Measurements from ENCODE around the gene RYR1.
A peak's percentile ranks its signal among the peaks of the same experiment; 100 is the strongest.
"Not testable (repeated sequence)": the region's sequence is repeated elsewhere in the genome, so short reads cannot be mapped to it uniquely, and the experiment has no call there.

RYR1 gene

GRCh38 chr19:38618590-38619360 lies 185.3 kb downstream of the RYR1 start, which contains the start of gene EIF3K:
TSS of gene EIF3K (plus strand) at chr19:38619188. CDS start at chr19:38619269, 81 bp downstream.
- DNase-seq (ENCODE audit: low read depth) = peak; percentile 99
- H3K4me3 ChIP-seq (ENCODE audit: low read depth, low read length) = peak within 1 kb of the TSS; percentile 99
- TF ChIP-seq, protein P1, sequence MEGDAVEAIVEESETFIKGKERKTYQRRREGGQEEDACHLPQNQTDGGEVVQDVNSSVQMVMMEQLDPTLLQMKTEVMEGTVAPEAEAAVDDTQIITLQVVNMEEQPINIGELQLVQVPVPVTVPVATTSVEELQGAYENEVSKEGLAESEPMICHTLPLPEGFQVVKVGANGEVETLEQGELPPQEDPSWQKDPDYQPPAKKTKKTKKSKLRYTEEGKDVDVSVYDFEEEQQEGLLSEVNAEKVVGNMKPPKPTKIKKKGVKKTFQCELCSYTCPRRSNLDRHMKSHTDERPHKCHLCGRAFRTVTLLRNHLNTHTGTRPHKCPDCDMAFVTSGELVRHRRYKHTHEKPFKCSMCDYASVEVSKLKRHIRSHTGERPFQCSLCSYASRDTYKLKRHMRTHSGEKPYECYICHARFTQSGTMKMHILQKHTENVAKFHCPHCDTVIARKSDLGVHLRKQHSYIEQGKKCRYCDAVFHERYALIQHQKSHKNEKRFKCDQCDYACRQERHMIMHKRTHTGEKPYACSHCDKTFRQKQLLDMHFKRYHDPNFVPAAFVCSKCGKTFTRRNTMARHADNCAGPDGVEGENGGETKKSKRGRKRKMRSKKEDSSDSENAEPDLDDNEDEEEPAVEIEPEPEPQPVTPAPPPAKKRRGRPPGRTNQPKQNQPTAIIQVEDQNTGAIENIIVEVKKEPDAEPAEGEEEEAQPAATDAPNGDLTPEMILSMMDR (conservative IDR thresholded peaks at IDR 0.05; ENCODE audit: low read depth, low read length) = no peak

GRCh38 chr19:38619361-38620174 lies 186.1 kb downstream of the RYR1 start:
- TF ChIP-seq, protein P1 (conservative IDR thresholded peaks at IDR 0.05; ENCODE audit: low read depth, low read length) = no peak
- DNase-seq (ENCODE audit: low read depth) = no peak
- peak overlapping the region; percentile 99 for H3K4me3 ChIP-seq (ENCODE audit: low read depth, low read length)

DNA sequence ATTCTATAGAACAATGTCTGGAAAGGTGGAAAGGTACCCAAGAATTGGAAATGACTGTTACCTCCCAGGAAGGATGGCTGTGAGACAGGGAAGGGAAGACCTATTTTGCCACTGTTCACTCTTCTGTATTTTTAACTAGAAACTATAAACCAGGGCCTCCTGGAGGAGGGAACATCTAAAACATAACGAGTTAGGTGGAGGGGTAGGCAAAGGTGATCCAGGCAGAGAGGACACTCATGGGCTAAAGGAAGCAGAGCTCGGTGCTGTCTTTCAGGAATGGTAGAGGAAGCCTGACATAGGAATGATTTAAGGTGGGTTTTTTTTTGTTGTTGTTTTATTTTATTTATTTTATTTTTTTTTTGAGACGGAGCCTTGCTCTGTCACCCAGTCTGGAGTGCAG lies 191.3 kb downstream of the RYR1 start:
- DNase-seq (ENCODE audit: low read depth) = no peak
- TF ChIP-seq, protein P1 (conservative IDR thresholded peaks at IDR 0.05; ENCODE audit: low read depth, low read length) = no peak
- no peak overlapping the region for H3K4me3 ChIP-seq (ENCODE audit: low read depth, low read length)

- no peak overlapping the region for H3K4me3 ChIP-seq (ENCODE audit: low read depth, low read length)
- TF ChIP-seq, protein P1 (conservative IDR thresholded peaks at IDR 0.05; ENCODE audit: low read depth, low read length) = no peak
- DNase-seq (ENCODE audit: low read depth) = no peak
Measured at GRCh38 chr19:38626401-38626800, 192.9 kb downstream of the RYR1 start.

- no peak for DNase-seq (ENCODE audit: low read depth)
- TF ChIP-seq, protein P1 (conservative IDR thresholded peaks at IDR 0.05; ENCODE audit: low read depth, low read length) = no peak
- no peak overlapping the region for H3K4me3 ChIP-seq (ENCODE audit: low read depth, low read length)
Measured at GRCh38 chr19:38629568-38629967, 196.1 kb downstream of the RYR1 start.

DNA sequence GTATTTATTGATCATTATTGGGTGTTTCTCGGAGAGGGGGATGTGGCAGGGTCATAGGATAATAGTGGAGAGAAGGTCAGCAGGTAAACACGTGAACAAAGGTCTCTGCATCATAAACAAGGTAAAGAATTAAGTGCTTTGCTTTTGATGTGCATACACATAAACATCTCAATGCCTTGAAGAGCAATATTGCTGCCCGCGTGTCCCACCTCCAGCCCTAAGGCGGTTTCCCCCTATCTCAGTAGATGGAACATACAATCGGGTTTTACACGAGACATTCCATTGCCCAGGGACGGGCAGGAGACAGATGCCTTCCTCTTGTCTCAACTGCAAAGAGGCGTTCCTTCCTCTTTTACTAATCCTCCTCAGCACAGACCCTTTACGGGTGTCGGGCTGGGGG lies 197.8 kb downstream of the RYR1 start:
- not testable (repeated sequence) for H3K4me3 ChIP-seq (ENCODE audit: low read depth, low read length); DNase-seq (ENCODE audit: low read depth)

DNA sequence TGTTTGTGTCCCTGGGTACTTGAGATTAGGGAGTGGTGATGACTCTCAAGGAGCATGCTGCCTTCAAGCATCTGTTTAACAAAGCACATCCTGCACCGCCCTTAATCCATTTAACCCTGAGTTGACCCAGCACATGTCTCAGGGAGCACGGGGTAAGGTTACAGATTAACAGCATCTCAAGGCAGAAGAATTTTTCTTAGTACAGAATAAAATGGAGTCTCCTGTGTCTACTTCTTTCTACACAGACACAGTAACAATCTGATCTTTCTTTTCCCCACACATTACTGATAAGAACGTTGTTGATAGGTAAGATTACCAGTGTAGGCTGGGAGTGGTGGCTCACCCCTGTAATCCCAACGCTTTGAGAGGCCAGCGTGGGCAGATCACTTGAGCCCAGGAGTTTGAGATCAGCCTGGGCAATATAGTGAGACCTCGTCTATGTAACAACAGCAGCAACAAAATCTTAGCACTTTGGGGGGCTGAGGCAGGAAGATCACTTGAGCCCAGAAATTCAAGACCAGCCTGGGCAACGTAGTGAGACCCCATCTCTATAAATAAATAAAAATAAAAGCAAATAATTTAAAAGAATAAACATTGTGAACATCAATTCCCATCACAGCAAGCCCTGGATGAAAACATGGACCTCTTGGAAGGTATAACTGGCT lies 198.5 kb downstream of the RYR1 start:
- DNase-seq (ENCODE audit: low read depth); H3K4me3 ChIP-seq (ENCODE audit: low read depth, low read length): not testable (repeated sequence)

Measured in choroid plexus epithelial cell (primary cell).